ACHN (cell line): ENCODE data around the gene MAP7D1.
"Not testable (repeated sequence)": the region's sequence is repeated elsewhere in the genome, so short reads cannot be mapped to it uniquely, and the experiment has no call there.

Experiments used
- DNase-seq: peaks from one replicate; pipeline ENCODE4 v3.0.0-alpha.2; 2015
- in situ Hi-C: cut with HindIII; loops from 2 replicates; pipeline ENCODE4 v1.10.0; 2017; ENCODE audit warnings: low sequenced_read_pairs, low pct_ligation_motif_present, low pct_unique_long_range_greater_than_20kb

The MAP7D1 gene

GRCh38 chr1:36208978-36209703 is 53.2 kb downstream of the MAP7D1 start:
- no peak for DNase-seq
- in situ Hi-C loops = no loop called here

GRCh38 chr1:36211307-36211706 is 55.3 kb downstream of the MAP7D1 start:
- in situ Hi-C loops = no loop called here
- DNase-seq = no peak

DNA sequence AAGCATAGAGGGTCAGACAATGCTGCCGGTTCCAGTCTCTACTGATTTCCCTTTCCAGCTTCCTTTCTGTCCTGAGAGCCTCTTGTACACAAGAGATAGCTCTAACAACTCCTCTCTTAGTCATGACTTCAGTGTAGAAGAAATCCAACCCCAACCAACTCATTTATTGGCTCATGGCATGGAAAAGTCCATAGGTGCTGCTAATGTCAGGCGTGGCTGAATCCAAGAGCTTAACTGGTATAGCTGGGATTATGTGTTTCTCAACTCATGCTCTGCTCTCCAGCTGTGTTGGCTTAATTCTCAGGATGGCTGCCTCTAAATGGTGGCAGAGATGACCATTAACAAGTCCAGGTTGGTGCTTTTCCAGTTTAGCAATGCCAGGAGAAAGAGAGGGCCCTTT is 55.9 kb downstream of the MAP7D1 start:
- in situ Hi-C loops = no loop called here
- DNase-seq = no peak

GRCh38 chr1:36212782-36213181 is 56.8 kb downstream of the MAP7D1 start:
- no peak for DNase-seq
- in situ Hi-C loops = no loop called here

DNA sequence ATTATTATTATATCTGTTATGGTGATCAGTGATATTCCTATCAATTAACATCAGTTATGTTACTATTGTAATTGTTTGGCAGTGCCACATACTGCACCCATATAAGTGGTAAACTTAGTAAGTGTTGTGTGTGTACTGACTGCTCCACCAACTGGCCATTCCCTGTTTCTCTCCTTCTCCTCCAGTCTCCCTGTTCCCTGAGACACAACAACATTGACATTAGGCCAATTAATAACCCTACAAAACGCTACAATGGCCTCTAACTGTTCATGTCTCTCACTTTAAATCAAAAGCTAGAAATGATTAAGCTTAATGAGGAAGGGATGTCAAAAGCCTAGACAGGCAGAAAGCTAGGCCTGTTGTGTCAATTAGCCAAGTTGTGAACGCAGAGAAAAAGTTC is 61.7 kb downstream of the MAP7D1 start:
- in situ Hi-C loops = no loop called here
- DNase-seq = peak; percentile 25

- in situ Hi-C loops = not testable (repeated sequence)
Observed at GRCh38 chr1:36221901-36222300, 65.9 kb downstream of the MAP7D1 start.

GRCh38 chr1:36222481-36223380 is 66.8 kb downstream of the MAP7D1 start:
- in situ Hi-C loops = no loop called here

More at GRCh38 chr1:36221901-36222300, 65.9 kb downstream of the MAP7D1 start:
- DNase-seq = not testable (repeated sequence)

GRCh38 chr1:36223381-36223995 is 67.5 kb downstream of the MAP7D1 start:
- DNase-seq = peak; percentile 42
- in situ Hi-C loops = no loop called here

More at GRCh38 chr1:36222481-36223380, 66.8 kb downstream of the MAP7D1 start:
- DNase-seq = peak; percentile 10

DNA sequence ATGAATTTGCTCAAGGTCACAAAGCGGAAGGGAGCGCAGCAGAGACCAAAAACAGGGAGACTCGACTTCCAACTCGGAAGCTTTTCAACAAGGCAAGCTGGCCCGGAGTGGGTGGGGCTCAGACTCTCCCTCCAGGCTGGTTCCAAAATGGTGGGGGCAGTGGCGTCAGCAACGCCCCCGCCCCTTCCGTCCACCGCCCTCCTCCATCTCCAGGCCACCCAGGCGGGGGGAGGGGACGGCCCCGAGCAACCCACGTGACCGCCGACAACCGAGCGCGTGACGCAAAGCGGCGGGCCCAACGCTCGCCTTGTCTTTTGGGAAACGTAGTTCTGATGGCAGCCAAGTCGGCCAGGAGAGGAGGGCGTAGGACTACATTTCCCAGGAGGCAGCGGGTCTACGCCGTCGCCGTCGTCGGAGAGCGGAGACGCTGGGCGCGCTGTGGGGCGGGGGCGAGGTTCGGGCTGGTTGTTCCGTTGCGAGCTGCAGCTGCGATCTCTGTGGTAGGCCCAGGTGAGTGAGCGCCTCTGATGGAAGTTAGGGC is 68.1 kb downstream of the MAP7D1 start, which contains the start of gene THRAP3:
Gene THRAP3 (plus strand): TSS at position 448 of the 541 bp plus-strand sequence. CDS start 58,121 bp downstream, outside the sequence.
- peak; percentile 98 for DNase-seq
- in situ Hi-C loops = no loop called here

DNA sequence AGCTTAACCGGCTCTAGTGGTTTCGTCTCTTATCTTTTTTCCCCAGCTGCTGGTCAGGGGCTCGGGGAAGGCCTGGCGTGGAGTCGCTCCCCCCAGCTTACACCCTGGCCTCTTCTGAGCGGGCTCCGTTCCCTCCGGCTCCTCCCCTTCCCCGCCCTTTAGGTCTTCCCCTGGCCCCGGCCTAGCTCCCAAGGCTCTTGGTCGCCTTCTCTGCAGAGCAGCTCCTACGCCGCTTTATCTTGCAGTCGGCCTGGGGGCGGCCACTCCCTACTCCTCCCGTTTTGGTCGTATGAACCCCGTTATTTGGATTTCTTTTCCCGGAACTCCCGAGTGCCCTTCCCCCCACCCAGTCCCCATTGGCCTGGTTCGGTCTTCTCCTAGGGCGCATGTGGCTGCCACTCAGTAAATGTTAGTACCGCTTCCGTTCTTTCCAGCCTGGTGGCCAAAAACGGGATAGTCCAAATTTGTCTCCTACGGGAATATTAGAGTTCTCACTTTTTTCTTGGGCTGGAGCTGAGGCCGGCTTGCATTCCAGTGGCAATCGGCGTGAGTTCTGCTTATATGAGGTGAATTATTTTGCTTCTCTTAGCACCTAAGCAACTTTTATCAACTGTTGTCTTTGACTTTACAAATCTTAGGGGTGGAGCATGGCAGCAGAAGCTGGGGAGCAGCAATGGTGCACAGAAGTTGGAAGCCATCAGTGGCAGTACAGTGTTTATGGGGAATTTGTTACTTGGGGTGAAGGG is 68.8 kb downstream of the MAP7D1 start:
- peak; percentile 89 for DNase-seq
- in situ Hi-C loops = no loop called here

- DNase-seq = no peak
- in situ Hi-C loops = no loop called here
Observed at GRCh38 chr1:36225283-36225899, 69.4 kb downstream of the MAP7D1 start.

DNA sequence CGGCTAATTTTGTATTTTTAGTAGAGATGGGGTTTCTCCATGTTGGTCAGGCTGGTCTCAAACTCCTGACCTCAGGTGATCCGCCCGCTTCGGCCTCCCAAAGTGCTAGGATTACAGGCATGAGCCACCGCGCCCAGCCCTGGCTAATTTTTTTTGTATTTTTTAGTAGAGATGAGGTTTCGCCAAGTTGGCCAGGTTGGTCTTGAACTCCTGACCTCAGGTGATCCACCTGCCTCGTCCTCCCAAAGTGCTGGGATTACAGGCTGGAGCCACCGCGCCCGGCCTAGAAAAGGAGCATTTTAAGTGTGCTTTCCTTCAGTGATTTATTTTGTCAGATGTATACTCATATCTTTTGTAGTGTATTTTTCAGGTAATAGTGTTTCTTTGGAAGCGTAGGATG is 74.3 kb downstream of the MAP7D1 start:
- in situ Hi-C loops, DNase-seq: not testable (repeated sequence)
